K562 (cell line): Measurements from ENCODE around the gene SEC24C. TPM values are rescaled to one million over a fixed set of nuclear protein-coding genes. Genes with fewer than 3 reads are reported as not detected.

ENCODE experiments used
- ATAC-seq: fragments of 200-7000 bp; cut with Tn5 transposase; 3 replicates; pipeline ENCODE4 v1.9.1; 2020; ENCODE audit warnings: moderate library complexity
- BruUV-seq: library from RNA; stranded (reverse); fragments of 400-500 nt; replicated peaks from 2 replicates; lab custom pipeline; 2021; lab: Mats Ljungman, UMichigan
- CTCF ChIA-PET: fragments of 300-600 bp; formaldehyde crosslinking; extraction: SDS; loops from one replicate; lab custom pipeline; 2021; ENCODE audit warnings: low intra/inter-chr PET ratio; lab: Yijun Ruan, JAX
- POLR2A ChIA-PET: fragments of 300-600, 350-650 bp; sonication (Branson Sonifier 250); formaldehyde crosslinking; extraction: SDS; loops from one replicate; lab custom pipeline; 2021; ENCODE audit warnings: antibody characterized with exemption, inconsistent platforms; lab: Yijun Ruan, JAX
- DNase-seq, 4 experiments: peaks; one replicate each; pipeline versions ENCODE4 v3.0.0 to v3.0.0-alpha.2; 2011 to 2018; ENCODE audit warnings: low spot score in 3 of 4, mixed read lengths in 3 of 4; ENCODE audit errors: extremely low read depth in 1 of 4
- FAIRE-seq: peaks from 2 replicates; lab custom pipeline; 2011; peaks lifted over from hg19 to GRCh38; lab: Jason Lieb, UNC
- H2AFZ ChIP-seq: 2 replicates; pipeline ENCODE4 v1.6.0; 2011; ENCODE audit warnings: low read depth, low read length, control low read depth, inconsistent platforms
- H3K27ac ChIP-seq: fragments of 200-600 bp; 3 replicates; pipeline ENCODE4 v1.8.0; 2011; ENCODE audit warnings: low read depth, mild to moderate bottlenecking, control low read depth, inconsistent platforms, low read length, moderate library complexity, mixed read lengths; ENCODE audit errors: extremely low read depth
- H3K27me3 ChIP-seq, 2 experiments: fragments of 300-600 bp in 1 of 2; 2 replicates in 1 of 2; 3 replicates in 1 of 2; pipeline versions ENCODE4 v1.6.0 to v1.8.0; 2011; ENCODE audit warnings: inconsistent platforms in 2 of 2, low read length in 2 of 2, mild to moderate bottlenecking in 1 of 2, mixed read lengths in 1 of 2, moderate library complexity in 1 of 2; ENCODE audit not compliant: control insufficient read depth in 2 of 2, insufficient read depth in 2 of 2
- H3K36me3 ChIP-seq: fragments of 300-600 bp; 3 replicates; pipeline ENCODE4 v1.8.0; 2011; ENCODE audit warnings: mild to moderate bottlenecking, low read length, inconsistent platforms; ENCODE audit not compliant: control insufficient read depth, insufficient read depth
- H3K4me1 ChIP-seq, 2 experiments: fragments of 200-600 bp in 1 of 2; replicated peaks in 1 of 2; 2 replicates in 1 of 2; 3 replicates in 1 of 2; pipeline versions ENCODE4 v1.5.1 to v1.8.0; 2011; ENCODE audit warnings: inconsistent platforms in 2 of 2, low read length in 2 of 2, mild to moderate bottlenecking in 1 of 2, mixed read lengths in 1 of 2, moderate library complexity in 1 of 2; ENCODE audit not compliant: control insufficient read depth in 2 of 2, insufficient read depth in 2 of 2
- H3K4me2 ChIP-seq: 2 replicates; pipeline ENCODE4 v1.6.1; 2011; ENCODE audit warnings: low read length, control low read depth, inconsistent platforms, mixed read lengths; ENCODE audit not compliant: insufficient read depth
- H3K4me3 ChIP-seq: fragments of 200-600 bp; sonication (generic), shearing (Covaris generic); 2 replicates; pipeline ENCODE4 v1.5.1; 2016; ENCODE audit warnings: control low read depth, inconsistent platforms
- H3K79me2 ChIP-seq: fragments of 200-600 bp; 3 replicates; pipeline ENCODE4 v1.8.0; 2011; ENCODE audit warnings: low read length, inconsistent platforms; ENCODE audit not compliant: control insufficient read depth, insufficient read depth
- H3K9ac ChIP-seq, 2 experiments: 2 replicates each; pipeline versions ENCODE4 v1.6.0 to v1.6.1; 2011; ENCODE audit warnings: low read depth in 2 of 2, low read length in 2 of 2, control low read depth in 1 of 2, inconsistent platforms in 1 of 2, mild to moderate bottlenecking in 1 of 2, mixed read lengths in 1 of 2; ENCODE audit not compliant: insufficient read depth in 1 of 2
- H3K9me1 ChIP-seq: one replicate; pipeline ENCODE4 v1.6.0; 2011; ENCODE audit warnings: inconsistent platforms, mild to moderate bottlenecking, low read length, moderate library complexity; ENCODE audit not compliant: control insufficient read depth, insufficient read depth
- H3K9me3 ChIP-seq: replicated peaks from 2 replicates; pipeline ENCODE4 v1.5.1; 2011; ENCODE audit warnings: low read depth, low read length, inconsistent platforms; ENCODE audit not compliant: control insufficient read depth, insufficient read depth
- H4K20me1 ChIP-seq: replicated peaks from 2 replicates; pipeline ENCODE4 v1.6.1; 2011; ENCODE audit warnings: low read length, inconsistent platforms, mixed read lengths; ENCODE audit not compliant: control insufficient read depth, insufficient read depth
- CREB3 ChIP-seq: fragments of 450-650 bp; conservative IDR thresholded peaks from 2 replicates; pipeline ENCODE4 v1.6.1; 2016; ENCODE audit warnings: missing genetic modification characterization, low read depth, mild to moderate bottlenecking, missing compliant biosample characterization, moderate library complexity
- NR0B1 ChIP-seq: fragments of 450-650 bp; IDR thresholded peaks from one replicate; pipeline ENCODE4 v1.6.1; 2018; ENCODE audit warnings: mild to moderate bottlenecking, moderate library complexity; ENCODE audit not compliant: partially characterized antibody
- RB1 ChIP-seq: fragments of 450-650 bp; IDR thresholded peaks from 2 replicates; pipeline ENCODE4 v1.6.1; 2017; ENCODE audit warnings: low read depth, mild to moderate bottlenecking
- SRSF3 ChIP-seq: fragments of 200-400 bp; formaldehyde crosslinking; IDR thresholded peaks from 2 replicates; pipeline ENCODE4 v1.6.1; 2016; ENCODE audit warnings: mild to moderate bottlenecking, low read length, moderate library complexity; ENCODE audit not compliant: insufficient read depth
- ZBTB8A ChIP-seq: fragments of 450-650 bp; IDR thresholded peaks from 2 replicates; pipeline ENCODE4 v1.6.1; 2018; ENCODE audit warnings: mild to moderate bottlenecking, moderate library complexity; ENCODE audit not compliant: partially characterized antibody
- WGBS: fragments of 100-300 bp; shearing (Covaris generic); methylation state at CpG from one replicate; pipeline ENCODE4 v1.1.6; 2016; ENCODE audit warnings: low coverage, mixed read lengths; ENCODE audit not compliant: insufficient coverage; ENCODE audit errors: missing lambda C conversion rate; 5-methylcytosine and 5-hydroxymethylcytosine counted together
- in situ Hi-C: fragments of 300-500 bp; cut with MboI; formaldehyde crosslinking; loops from 4 replicates; pipeline ENCODE4 v1.15.0; 2018; ENCODE audit warnings: inconsistent platforms, mixed read lengths
- intact Hi-C: fragments of 100-400 bp; cut with micrococcal nuclease; formaldehyde crosslinking; loops from 2 replicates; pipeline ENCODE4 v1.14.2; 2022
- polyA plus RNA-seq, 8 experiments: library from polyadenylated mRNA; depleted of rRNA in 4 of 8; stranded (reverse) in 5 of 8; unstranded in 3 of 8; fragments of >200 nt; fragmentation: Nextera tagmentation in 2 of 8; fragmentation: Illumina TruSeq in 1 of 8; extraction: Ambion mirVana in 2 of 8; extraction: Trizol in 1 of 8; gene quantifications; 2 replicates each; pipeline versions ENCODE4 v1.2.1 to v1.2.3, GENCODE V29; 2011 to 2014; ENCODE audit warnings: inconsistent platforms in 1 of 8, missing spikeins in 1 of 8
- total RNA-seq, 7 experiments: library from RNA; depleted of rRNA in 6 of 7; stranded (reverse); fragments of >200 nt in 6 of 7; fragmentation: Illumina TruSeq in 2 of 7; extraction: Trizol in 2 of 7; gene quantifications; 2 replicates each; pipeline versions ENCODE4 v1.2.1 to v1.2.3, GENCODE V29; 2011 to 2021; ENCODE audit warnings: low replicate concordance in 1 of 7
- TF ChIP-seq, protein P1 (sequence below), 2 experiments: IDR thresholded peaks in 1 of 2; conservative IDR thresholded peaks in 1 of 2; 2 replicates each; pipeline ENCODE4 v1.6.1; 2016; ENCODE audit warnings: low read depth in 2 of 2, mild to moderate bottlenecking in 1 of 2, missing compliant biosample characterization in 1 of 2, missing genetic modification characterization in 1 of 2, moderate library complexity in 1 of 2
- TF ChIP-seq, protein P2 (sequence below): fragments of 450-650 bp; IDR thresholded peaks from 2 replicates; pipeline ENCODE4 v1.6.1; 2014; ENCODE audit warnings: low read depth, mild to moderate bottlenecking, moderate library complexity, borderline replicate concordance
- TF ChIP-seq, protein P3 (sequence below): fragments of 250-450 bp; sonication (Bioruptor Pico); IDR thresholded peaks from 2 replicates; pipeline ENCODE4 v1.4.0; 2020; ENCODE audit warnings: mild to moderate bottlenecking, moderate library complexity, borderline replicate concordance
- TF ChIP-seq, protein P4 (sequence below): IDR thresholded peaks from 2 replicates; pipeline ENCODE4 v1.6.1; 2014; ENCODE audit warnings: antibody characterized with exemption

The SEC24C gene
- total and polyA plus RNA-seq, 9 of the 15 experiments (the other 6 are each of a cell fraction or from before 2014, with no cell fraction given) = 19.0 to 115 (median 70.5) TPM

DNA sequence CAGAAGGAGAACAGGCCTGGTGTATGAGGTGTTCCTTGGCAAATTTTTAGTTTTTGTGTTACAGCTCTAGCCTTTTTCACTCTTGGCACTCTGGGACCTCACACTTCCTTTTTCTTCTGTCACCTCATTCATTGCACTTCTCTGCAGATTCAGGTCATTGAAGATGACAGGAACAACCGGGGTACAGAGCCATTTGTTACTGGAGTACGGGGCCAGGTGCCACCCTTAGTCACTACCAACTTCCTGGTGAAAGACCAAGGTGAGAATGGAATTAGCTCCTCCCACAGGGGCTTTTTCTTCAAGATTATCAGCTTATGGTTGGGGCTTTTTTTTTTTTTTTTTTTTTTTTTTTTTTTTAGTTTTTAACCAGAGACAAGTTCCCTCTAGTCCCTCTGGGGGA is 19.2 kb downstream of the SEC24C start:
- Histone ChIP-seq H3K27me3 (no peaks in the 10 kb centered on the region), H3K9me1 (peaks cover 3% of the 10 kb centered on the region), H4K20me1 (no peaks in the 10 kb centered on the region), H3K27ac (no peak overlapping the region), H2AFZ (no peak overlapping the region), H3K79me2 (0 out of 3 replicates have a peak, but pooled peaks cover 2% of the 10 kb centered on the region), H3K4me1 (peaks cover 0 to 6% of the 10 kb centered on the region in 2 experiments; a peak in 2 of 5 replicates), H3K9ac (no peak overlapping the region), H3K36me3 (peaks cover 94% of the 10 kb centered on the region), H3K4me2 (no peak overlapping the region), H3K9me3 (no peaks in the 10 kb centered on the region), H3K4me3 (no peak overlapping the region)
- ChIA-PET CTCF (no interaction called here), POLR2A (interaction anchor here (0.6 to 9.9 kb wide), 6 partner anchors 7 to 1793 kb away, joined by 3 to 137 read pairs (median 4); partner anchors contain the start of gene SEC24C)
- 91% methylated on average over 2 of the region's 2 CpGs for whole genome bisulfite sequencing
- no TSS peak for BruUV-seq
- intact Hi-C loops (no loop called here), in situ Hi-C loops (no loop called here)
- DNase-seq (no peak), FAIRE-seq (no peak), ATAC-seq (no peak)
- TF ChIP-seq RB1 (no peak), NR0B1 (no peak), SRSF3 (no peak), CREB3 (tag) (no peak), ZBTB8A (no peak)
- TF ChIP-seq, protein P1, sequence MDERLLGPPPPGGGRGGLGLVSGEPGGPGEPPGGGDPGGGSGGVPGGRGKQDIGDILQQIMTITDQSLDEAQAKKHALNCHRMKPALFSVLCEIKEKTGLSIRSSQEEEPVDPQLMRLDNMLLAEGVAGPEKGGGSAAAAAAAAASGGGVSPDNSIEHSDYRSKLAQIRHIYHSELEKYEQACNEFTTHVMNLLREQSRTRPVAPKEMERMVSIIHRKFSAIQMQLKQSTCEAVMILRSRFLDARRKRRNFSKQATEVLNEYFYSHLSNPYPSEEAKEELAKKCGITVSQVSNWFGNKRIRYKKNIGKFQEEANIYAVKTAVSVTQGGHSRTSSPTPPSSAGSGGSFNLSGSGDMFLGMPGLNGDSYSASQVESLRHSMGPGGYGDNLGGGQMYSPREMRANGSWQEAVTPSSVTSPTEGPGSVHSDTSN (CRISPR knock-in tag; IDR thresholded peaks at IDR 0.05; ENCODE audit: low read depth) = no peak
- TF ChIP-seq, protein P1 (tag; conservative IDR thresholded peaks at IDR 0.05; ENCODE audit: low read depth) = no peak
- TF ChIP-seq, protein P2, sequence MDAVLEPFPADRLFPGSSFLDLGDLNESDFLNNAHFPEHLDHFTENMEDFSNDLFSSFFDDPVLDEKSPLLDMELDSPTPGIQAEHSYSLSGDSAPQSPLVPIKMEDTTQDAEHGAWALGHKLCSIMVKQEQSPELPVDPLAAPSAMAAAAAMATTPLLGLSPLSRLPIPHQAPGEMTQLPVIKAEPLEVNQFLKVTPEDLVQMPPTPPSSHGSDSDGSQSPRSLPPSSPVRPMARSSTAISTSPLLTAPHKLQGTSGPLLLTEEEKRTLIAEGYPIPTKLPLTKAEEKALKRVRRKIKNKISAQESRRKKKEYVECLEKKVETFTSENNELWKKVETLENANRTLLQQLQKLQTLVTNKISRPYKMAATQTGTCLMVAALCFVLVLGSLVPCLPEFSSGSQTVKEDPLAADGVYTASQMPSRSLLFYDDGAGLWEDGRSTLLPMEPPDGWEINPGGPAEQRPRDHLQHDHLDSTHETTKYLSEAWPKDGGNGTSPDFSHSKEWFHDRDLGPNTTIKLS = no peak
- TF ChIP-seq, protein P3, sequence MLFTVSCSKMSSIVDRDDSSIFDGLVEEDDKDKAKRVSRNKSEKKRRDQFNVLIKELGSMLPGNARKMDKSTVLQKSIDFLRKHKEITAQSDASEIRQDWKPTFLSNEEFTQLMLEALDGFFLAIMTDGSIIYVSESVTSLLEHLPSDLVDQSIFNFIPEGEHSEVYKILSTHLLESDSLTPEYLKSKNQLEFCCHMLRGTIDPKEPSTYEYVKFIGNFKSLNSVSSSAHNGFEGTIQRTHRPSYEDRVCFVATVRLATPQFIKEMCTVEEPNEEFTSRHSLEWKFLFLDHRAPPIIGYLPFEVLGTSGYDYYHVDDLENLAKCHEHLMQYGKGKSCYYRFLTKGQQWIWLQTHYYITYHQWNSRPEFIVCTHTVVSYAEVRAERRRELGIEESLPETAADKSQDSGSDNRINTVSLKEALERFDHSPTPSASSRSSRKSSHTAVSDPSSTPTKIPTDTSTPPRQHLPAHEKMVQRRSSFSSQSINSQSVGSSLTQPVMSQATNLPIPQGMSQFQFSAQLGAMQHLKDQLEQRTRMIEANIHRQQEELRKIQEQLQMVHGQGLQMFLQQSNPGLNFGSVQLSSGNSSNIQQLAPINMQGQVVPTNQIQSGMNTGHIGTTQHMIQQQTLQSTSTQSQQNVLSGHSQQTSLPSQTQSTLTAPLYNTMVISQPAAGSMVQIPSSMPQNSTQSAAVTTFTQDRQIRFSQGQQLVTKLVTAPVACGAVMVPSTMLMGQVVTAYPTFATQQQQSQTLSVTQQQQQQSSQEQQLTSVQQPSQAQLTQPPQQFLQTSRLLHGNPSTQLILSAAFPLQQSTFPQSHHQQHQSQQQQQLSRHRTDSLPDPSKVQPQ (CRISPR knock-in tag) = no peak
- TF ChIP-seq, protein P4, sequence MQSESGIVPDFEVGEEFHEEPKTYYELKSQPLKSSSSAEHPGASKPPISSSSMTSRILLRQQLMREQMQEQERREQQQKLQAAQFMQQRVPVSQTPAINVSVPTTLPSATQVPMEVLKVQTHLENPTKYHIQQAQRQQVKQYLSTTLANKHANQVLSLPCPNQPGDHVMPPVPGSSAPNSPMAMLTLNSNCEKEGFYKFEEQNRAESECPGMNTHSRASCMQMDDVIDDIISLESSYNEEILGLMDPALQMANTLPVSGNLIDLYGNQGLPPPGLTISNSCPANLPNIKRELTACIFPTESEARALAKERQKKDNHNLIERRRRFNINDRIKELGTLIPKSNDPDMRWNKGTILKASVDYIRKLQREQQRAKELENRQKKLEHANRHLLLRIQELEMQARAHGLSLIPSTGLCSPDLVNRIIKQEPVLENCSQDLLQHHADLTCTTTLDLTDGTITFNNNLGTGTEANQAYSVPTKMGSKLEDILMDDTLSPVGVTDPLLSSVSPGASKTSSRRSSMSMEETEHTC = no peak
